H1 (cell line): ENCODE results near the gene CORO1C.

Experiments used
- CREB1 ChIP-seq: IDR thresholded peaks from 2 replicates; pipeline ENCODE4 v1.6.1; 2012; ENCODE audit warnings: inconsistent platforms
- RAD21 ChIP-seq, 2 experiments: IDR thresholded peaks in 1 of 2; conservative IDR thresholded peaks in 1 of 2; 2 replicates each; pipeline ENCODE4 v1.6.1; 2011; ENCODE audit warnings: low read depth in 2 of 2, low read length in 2 of 2, improper control_type of control experiment in 1 of 2, inconsistent platforms in 1 of 2, mild to moderate bottlenecking in 1 of 2, moderate library complexity in 1 of 2

- TF ChIP-seq CREB1 = no peak
- no peak for TF ChIP-seq RAD21 (IDR thresholded peaks at IDR 0.05 in 1 of 2, conservative IDR thresholded peaks at IDR 0.05 in 1 of 2; ENCODE audit: low read depth in 2 of 2, low read length in 2 of 2)
Measured at GRCh38 chr12:108670066-108670631, 61.2 kb downstream of the CORO1C start.
